GM13977 (cell line): Measurements from ENCODE around the gene EXOC4.
"Not testable (repeated sequence)": the region's sequence is repeated elsewhere in the genome, so short reads cannot be mapped to it uniquely, and the experiment has no call there.

Experiments
- DNase-seq: peaks from one replicate; pipeline ENCODE4 v3.0.0; 2012; ENCODE audit warnings: low spot score
- CTCF ChIP-seq: IDR thresholded peaks from 2 replicates; pipeline ENCODE4 v1.5.1; 2012; ENCODE audit warnings: mild to moderate bottlenecking, control low read depth; ENCODE audit not compliant: insufficient read depth; ENCODE audit errors: extremely low read depth, missing control alignments
- in situ Hi-C: fragments of 300-500 bp; cut with MboI; formaldehyde crosslinking; loops from one replicate; pipeline ENCODE4 v1.12.0; 2022; ENCODE audit warnings: low sequenced_read_pairs, low pct_unique_long_range_greater_than_20kb, mixed read lengths, inconsistent platforms; ENCODE audit not compliant: unreplicated experiment

EXOC4 gene

GRCh38 chr7:133886797-133887196 lies 633.9 kb downstream of the EXOC4 start:
- TF ChIP-seq CTCF, result no peak
- no peak for DNase-seq
- in situ Hi-C loops, result no loop called here

- in situ Hi-C loops, result no loop called here
- DNase-seq, result no peak
- TF ChIP-seq CTCF, result no peak
Measured at GRCh38 chr7:133887459-133887858, 634.6 kb downstream of the EXOC4 start.

- no peak for DNase-seq
- no peak for TF ChIP-seq CTCF
- in situ Hi-C loops, result no loop called here
Measured at GRCh38 chr7:133888061-133888930, 635.4 kb downstream of the EXOC4 start.

- no peak for DNase-seq
- in situ Hi-C loops, result no loop called here
- no peak for TF ChIP-seq CTCF
Measured at GRCh38 chr7:133904776-133905175, 651.9 kb downstream of the EXOC4 start.

GRCh38 chr7:133906553-133906952 lies 653.7 kb downstream of the EXOC4 start:
- in situ Hi-C loops, DNase-seq: not testable (repeated sequence)

- in situ Hi-C loops, result no loop called here
- no peak for DNase-seq
- no peak for TF ChIP-seq CTCF
Measured at GRCh38 chr7:133910761-133911160, 657.9 kb downstream of the EXOC4 start.

GRCh38 chr7:133911724-133912123 lies 658.8 kb downstream of the EXOC4 start:
- in situ Hi-C loops, result no loop called here
- TF ChIP-seq CTCF, result no peak
- DNase-seq, result peak; percentile 28
